Right kidney (tissue), 1 donor: ENCODE data around the gene GTF3C2.

Experiments
- DNase-seq: peaks from one replicate; pipeline ENCODE4 v3.0.0-alpha.2; 2016

Gene GTF3C2

GRCh38 chr2:27298391-27299080 lies 58.0 kb downstream of the GTF3C2 start:
- no peak for DNase-seq

GRCh38 chr2:27297195-27297594 lies 59.4 kb downstream of the GTF3C2 start:
- DNase-seq = no peak

GRCh38 chr2:27296481-27296880 lies 60.1 kb downstream of the GTF3C2 start:
- DNase-seq = no peak

GRCh38 chr2:27294928-27295327 lies 61.6 kb downstream of the GTF3C2 start:
- no peak for DNase-seq

- no peak for DNase-seq
Measured at GRCh38 chr2:27291865-27292264, 64.7 kb downstream of the GTF3C2 start.

GRCh38 chr2:27290549-27290948 lies 66.0 kb downstream of the GTF3C2 start:
- no peak for DNase-seq

GRCh38 chr2:27288610-27289009 lies 68.0 kb downstream of the GTF3C2 start:
- DNase-seq = no peak

- DNase-seq = no peak
Measured at GRCh38 chr2:27285481-27285880, 71.1 kb downstream of the GTF3C2 start.

GRCh38 chr2:27284996-27285395 lies 71.6 kb downstream of the GTF3C2 start:
- DNase-seq = no peak

- no peak for DNase-seq
Measured at GRCh38 chr2:27282892-27283291, 73.7 kb downstream of the GTF3C2 start.

- DNase-seq = peak; percentile 51
Measured at GRCh38 chr2:27281855-27282559, 74.6 kb downstream of the GTF3C2 start, which contains the start of gene TRIM54. TRIM54 (plus strand) TSS chr2:27282429; CDS start chr2:27282732, 303 bp downstream.

- no peak for DNase-seq
Measured at GRCh38 chr2:27281442-27281841, 75.1 kb downstream of the GTF3C2 start.

GRCh38 chr2:27280826-27281225 lies 75.7 kb downstream of the GTF3C2 start:
- DNase-seq = no peak

- no peak for DNase-seq
Measured at GRCh38 chr2:27278010-27278409, 78.6 kb downstream of the GTF3C2 start.
